ENCODE data around the gene DEFB132. TPM values are rescaled to one million over a fixed set of nuclear protein-coding genes. Genes with fewer than 3 reads are reported as not detected.

Gene DEFB132
- total and polyA plus RNA-seq, 9 of the 15 experiments (the other 6 are each of a cell fraction or from before 2014, with no cell fraction given), result not detected

GRCh38 chr20:290084-290831 lies 32.7 kb downstream of the DEFB132 start, which contains the start of gene C20orf96 (continued):
- TF ChIP-seq REST (IDR thresholded peaks at IDR 0.05; ENCODE audit: borderline replicate concordance) (no peak), REST (CRISPR knock-in tag; IDR thresholded peaks at IDR 0.05; ENCODE audit: low read depth) (no peak), NR0B1 (IDR thresholded peaks at IDR 0.05; ENCODE audit: partially characterized antibody) (no peak), DLX4 (CRISPR knock-in tag; IDR thresholded peaks at IDR 0.05) (no peak), PCBP1 (IDR thresholded peaks at IDR 0.05; ENCODE audit: low read depth, low read length, poor library complexity, severe bottlenecking) (no peak), LEF1 (IDR thresholded peaks at IDR 0.05) (no peak), PHTF2 (CRISPR knock-in tag; IDR thresholded peaks at IDR 0.05) (no peak), ELK3 (CRISPR knock-in tag; IDR thresholded peaks at IDR 0.05) (no peak), HES1 (IDR thresholded peaks at IDR 0.05; ENCODE audit: low read depth) (no peak), ATF2 (CRISPR knock-in tag; IDR thresholded peaks at IDR 0.05) (no peak), CC2D1A (IDR thresholded peaks at IDR 0.05) (no peak), DMBX1 (CRISPR knock-in tag; IDR thresholded peaks at IDR 0.05; ENCODE audit: borderline replicate concordance) (no peak), PREB (CRISPR knock-in tag; IDR thresholded peaks at IDR 0.05) (no peak)
